ENCODE measurements around the gene MAST4.

DNA sequence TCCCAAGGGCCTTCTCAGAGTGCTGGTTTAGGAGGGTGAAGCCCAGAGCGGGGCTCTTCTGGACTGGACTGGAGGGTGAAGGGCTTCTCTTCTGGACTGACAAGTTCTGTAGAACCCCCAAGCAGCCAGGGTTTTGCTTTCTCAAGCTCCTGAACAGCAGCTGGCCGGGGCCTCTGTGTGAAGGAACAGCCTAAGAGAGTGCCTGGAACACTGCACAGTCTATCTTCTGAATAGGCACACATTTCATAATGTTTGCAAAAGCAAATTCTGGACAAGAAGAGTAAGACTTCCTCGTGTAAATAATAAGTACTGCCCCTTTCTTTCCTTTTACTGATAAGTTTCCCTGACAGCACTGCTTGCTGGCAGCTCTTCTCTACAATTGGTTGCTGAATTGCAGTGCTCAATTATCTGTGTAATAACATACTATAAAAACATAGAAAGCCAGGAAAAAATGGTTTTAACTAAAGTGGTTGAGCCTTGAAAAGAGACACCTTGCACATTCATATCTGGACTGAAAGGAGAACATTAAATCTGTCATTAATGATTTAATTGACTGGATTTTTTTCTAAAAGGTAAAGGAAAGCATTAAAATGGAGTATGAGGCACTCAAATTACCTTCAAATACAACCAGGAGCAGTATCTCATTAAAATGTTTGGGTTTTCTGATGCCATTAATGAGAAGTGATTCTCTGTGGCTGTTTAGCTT is 20.5 kb downstream of the MAST4 start:
- TF ChIP-seq, protein P1, sequence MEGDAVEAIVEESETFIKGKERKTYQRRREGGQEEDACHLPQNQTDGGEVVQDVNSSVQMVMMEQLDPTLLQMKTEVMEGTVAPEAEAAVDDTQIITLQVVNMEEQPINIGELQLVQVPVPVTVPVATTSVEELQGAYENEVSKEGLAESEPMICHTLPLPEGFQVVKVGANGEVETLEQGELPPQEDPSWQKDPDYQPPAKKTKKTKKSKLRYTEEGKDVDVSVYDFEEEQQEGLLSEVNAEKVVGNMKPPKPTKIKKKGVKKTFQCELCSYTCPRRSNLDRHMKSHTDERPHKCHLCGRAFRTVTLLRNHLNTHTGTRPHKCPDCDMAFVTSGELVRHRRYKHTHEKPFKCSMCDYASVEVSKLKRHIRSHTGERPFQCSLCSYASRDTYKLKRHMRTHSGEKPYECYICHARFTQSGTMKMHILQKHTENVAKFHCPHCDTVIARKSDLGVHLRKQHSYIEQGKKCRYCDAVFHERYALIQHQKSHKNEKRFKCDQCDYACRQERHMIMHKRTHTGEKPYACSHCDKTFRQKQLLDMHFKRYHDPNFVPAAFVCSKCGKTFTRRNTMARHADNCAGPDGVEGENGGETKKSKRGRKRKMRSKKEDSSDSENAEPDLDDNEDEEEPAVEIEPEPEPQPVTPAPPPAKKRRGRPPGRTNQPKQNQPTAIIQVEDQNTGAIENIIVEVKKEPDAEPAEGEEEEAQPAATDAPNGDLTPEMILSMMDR (IDR thresholded peaks at IDR 0.05; ENCODE audit: low read depth, low read length) = no peak
- TF ChIP-seq EZH2phosphoT487 (IDR thresholded peaks at IDR 0.05; ENCODE audit: low read depth) = no peak

All from OCI-LY3 (cell line).